NCI-H446 treated with DMSO at 0.1 percent for 48 hours (cell line): ENCODE data around the gene IRF5.
"Not testable (repeated sequence)": the region's sequence is repeated elsewhere in the genome, so short reads cannot be mapped to it uniquely, and the experiment has no call there.

Experiments used
- DNase-seq: peaks from one replicate; lab custom pipeline; 2025; lab: John Stamatoyannopoulos, UW

The IRF5 gene

GRCh38 chr7:128906001-128906765, 31.5 kb upstream of the IRF5 start:
- no peak for DNase-seq

- DNase-seq: no peak
Measured at GRCh38 chr7:128906766-128907559, 30.8 kb upstream of the IRF5 start.

- DNase-seq: no peak
Measured at GRCh38 chr7:128908750-128909624, 28.7 kb upstream of the IRF5 start.

GRCh38 chr7:128909625-128910568, 27.8 kb upstream of the IRF5 start:
- DNase-seq: no peak

GRCh38 chr7:128910569-128910945, 27.2 kb upstream of the IRF5 start, which contains the start of gene KCP:
KCP (minus strand) TSS chr7:128910709; CDS start chr7:128910676, 33 bp downstream.
- no peak for DNase-seq

- DNase-seq: no peak
Measured at GRCh38 chr7:128911423-128912031, 26.2 kb upstream of the IRF5 start.

GRCh38 chr7:128912281-128912680, 25.4 kb upstream of the IRF5 start:
- no peak for DNase-seq

GRCh38 chr7:128912709-128913495, 24.8 kb upstream of the IRF5 start:
- not testable (repeated sequence) for DNase-seq

- no peak for DNase-seq
Measured at GRCh38 chr7:128913870-128914565, 23.7 kb upstream of the IRF5 start.

- DNase-seq: no peak
Measured at GRCh38 chr7:128914566-128915151, 23.1 kb upstream of the IRF5 start.

GRCh38 chr7:128915271-128915819, 22.4 kb upstream of the IRF5 start:
- DNase-seq: no peak

GRCh38 chr7:128915841-128916642, 21.7 kb upstream of the IRF5 start:
- no peak for DNase-seq

- DNase-seq: no peak
Measured at GRCh38 chr7:128916643-128916915, 21.1 kb upstream of the IRF5 start.

- DNase-seq: no peak
Measured at GRCh38 chr7:128917122-128917521, 20.6 kb upstream of the IRF5 start.

GRCh38 chr7:128918016-128918665, 19.6 kb upstream of the IRF5 start:
- DNase-seq: no peak

- DNase-seq: no peak
Measured at GRCh38 chr7:128919241-128919640, 18.5 kb upstream of the IRF5 start.
